Measurements from ENCODE around the gene MDM2. TPM values are rescaled to one million over a fixed set of nuclear protein-coding genes. Genes with fewer than 3 reads are reported as not detected.

The MDM2 gene
- total RNA-seq, 1 donor from 2014 or later = 36.0 TPM

DNA sequence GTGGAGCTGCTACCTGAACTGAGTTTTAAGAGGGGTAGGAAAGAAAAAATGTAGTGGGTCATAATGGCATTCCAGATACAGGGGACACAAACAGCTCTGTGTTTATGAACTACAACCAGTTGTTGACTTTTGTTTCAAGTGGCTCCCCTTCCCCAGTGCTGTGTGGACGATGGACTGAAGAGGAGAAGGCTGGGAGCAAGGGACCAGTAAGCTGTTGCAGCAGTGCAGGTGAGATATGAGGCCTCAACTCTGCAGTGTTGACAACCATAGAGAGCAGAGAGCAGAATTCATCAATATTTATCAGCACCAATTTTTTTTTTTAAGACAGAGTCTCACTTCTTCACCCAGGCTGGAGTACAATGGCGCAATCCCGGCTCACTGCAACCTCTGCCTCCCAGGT lies 46.6 kb downstream of the MDM2 start:
- Histone ChIP-seq H3K4me3 (no peak overlapping the region), H3K27me3 (ENCODE audit: low read depth) (no peaks in the 10 kb centered on the region), H3K9me3 (replicated peaks) (no peaks in the 10 kb centered on the region), H3K36me3 (no peaks in the 10 kb centered on the region), H3K27ac (replicated peaks) (no peak overlapping the region), H3K4me1 (no peaks in the 10 kb centered on the region)
- DNase-seq = no peak
- TF ChIP-seq, protein P1, sequence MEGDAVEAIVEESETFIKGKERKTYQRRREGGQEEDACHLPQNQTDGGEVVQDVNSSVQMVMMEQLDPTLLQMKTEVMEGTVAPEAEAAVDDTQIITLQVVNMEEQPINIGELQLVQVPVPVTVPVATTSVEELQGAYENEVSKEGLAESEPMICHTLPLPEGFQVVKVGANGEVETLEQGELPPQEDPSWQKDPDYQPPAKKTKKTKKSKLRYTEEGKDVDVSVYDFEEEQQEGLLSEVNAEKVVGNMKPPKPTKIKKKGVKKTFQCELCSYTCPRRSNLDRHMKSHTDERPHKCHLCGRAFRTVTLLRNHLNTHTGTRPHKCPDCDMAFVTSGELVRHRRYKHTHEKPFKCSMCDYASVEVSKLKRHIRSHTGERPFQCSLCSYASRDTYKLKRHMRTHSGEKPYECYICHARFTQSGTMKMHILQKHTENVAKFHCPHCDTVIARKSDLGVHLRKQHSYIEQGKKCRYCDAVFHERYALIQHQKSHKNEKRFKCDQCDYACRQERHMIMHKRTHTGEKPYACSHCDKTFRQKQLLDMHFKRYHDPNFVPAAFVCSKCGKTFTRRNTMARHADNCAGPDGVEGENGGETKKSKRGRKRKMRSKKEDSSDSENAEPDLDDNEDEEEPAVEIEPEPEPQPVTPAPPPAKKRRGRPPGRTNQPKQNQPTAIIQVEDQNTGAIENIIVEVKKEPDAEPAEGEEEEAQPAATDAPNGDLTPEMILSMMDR (IDR thresholded peaks at IDR 0.05; ENCODE audit: borderline replicate concordance) = no peak
- intact Hi-C loops (cut with micrococcal nuclease) = no loop called here

DNA sequence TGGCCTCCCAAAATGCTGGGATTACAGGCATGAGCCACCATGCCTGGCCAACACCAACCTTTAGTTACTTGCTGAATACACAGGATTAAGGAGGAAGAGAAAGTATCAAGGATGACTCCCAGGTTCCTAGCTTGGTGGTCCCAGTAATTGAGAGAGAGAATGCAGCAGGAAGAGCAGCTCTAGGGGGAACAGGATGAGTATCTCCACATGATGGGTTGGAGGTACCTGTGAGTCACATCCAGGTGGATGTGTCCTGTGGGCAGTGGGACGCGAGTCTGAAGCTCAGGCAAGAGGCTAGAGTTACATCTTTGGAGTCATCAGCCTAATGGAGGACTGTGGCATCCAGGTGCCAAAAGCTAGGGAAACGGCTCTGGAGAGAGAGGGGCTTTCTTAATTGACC lies 47.1 kb downstream of the MDM2 start:
- intact Hi-C loops (cut with micrococcal nuclease) = no loop called here

DNA sequence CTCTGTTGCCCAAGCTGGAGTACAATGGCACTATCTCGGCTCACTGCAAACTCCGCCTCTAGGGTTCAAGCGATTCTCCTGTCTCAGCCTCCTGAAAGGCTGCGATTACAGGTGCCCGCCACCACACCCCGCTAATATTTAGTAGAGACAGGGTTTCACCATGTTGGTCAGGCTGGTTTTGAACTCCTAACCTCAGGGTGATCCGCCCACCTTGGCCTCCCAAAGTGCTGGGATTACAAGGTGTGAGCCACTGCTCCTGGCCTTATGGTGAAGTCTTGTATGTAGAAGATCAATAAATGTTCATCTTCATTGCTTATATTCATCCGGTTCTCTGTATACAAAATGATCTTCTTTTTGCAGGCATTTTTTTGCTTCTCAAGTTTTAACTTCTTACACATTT lies 47.8 kb downstream of the MDM2 start:
- TF ChIP-seq, protein P1 (IDR thresholded peaks at IDR 0.05; ENCODE audit: borderline replicate concordance) = no peak
- no peaks in the 10 kb centered on the region for H3K4me1 ChIP-seq
- H3K9me3 ChIP-seq (replicated peaks) = no peaks in the 10 kb centered on the region
- H3K4me3 ChIP-seq = no peak overlapping the region
- H3K27me3 ChIP-seq (ENCODE audit: low read depth) = no peaks in the 10 kb centered on the region
- DNase-seq = no peak
- no peak overlapping the region for H3K27ac ChIP-seq (replicated peaks)
- no peaks in the 10 kb centered on the region for H3K36me3 ChIP-seq
- intact Hi-C loops (cut with micrococcal nuclease) = no loop called here

More for the DNA sequence above, 47.1 kb downstream of the MDM2 start:
- H3K4me3 ChIP-seq = no peak overlapping the region
- TF ChIP-seq, protein P1 (IDR thresholded peaks at IDR 0.05; ENCODE audit: borderline replicate concordance) = no peak
- H3K36me3 ChIP-seq = no peaks in the 10 kb centered on the region
- DNase-seq = no peak
- H3K9me3 ChIP-seq (replicated peaks) = no peaks in the 10 kb centered on the region
- no peaks in the 10 kb centered on the region for H3K27me3 ChIP-seq (ENCODE audit: low read depth)
- no peaks in the 10 kb centered on the region for H3K4me1 ChIP-seq
- no peak overlapping the region for H3K27ac ChIP-seq (replicated peaks)

DNA sequence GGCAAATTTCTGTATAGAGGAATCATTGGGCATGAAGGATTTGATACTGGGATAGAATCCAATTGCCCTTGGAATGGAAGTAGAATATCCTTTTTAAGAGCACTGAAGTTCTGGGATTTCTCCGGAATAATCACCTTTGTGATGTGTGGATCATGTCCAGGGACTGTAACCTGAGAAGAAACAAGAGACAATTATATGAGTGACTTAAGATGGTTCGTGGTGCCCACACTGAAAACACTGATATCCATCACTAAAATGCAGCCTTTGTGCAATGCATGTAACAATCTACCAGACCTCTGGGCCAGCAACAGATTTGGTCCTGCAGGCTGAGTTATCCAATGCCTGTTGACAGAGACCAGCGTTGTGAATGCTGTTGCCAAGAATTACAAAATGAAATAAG lies 48.5 kb downstream of the MDM2 start:
- H3K4me3 ChIP-seq = no peak overlapping the region
- H3K4me1 ChIP-seq = no peaks in the 10 kb centered on the region
- H3K27me3 ChIP-seq (ENCODE audit: low read depth) = no peaks in the 10 kb centered on the region
- no peaks in the 10 kb centered on the region for H3K36me3 ChIP-seq
- intact Hi-C loops (cut with micrococcal nuclease) = no loop called here
- H3K9me3 ChIP-seq (replicated peaks) = no peaks in the 10 kb centered on the region
- no peak overlapping the region for H3K27ac ChIP-seq (replicated peaks)
- no peak for DNase-seq
- TF ChIP-seq, protein P1 (IDR thresholded peaks at IDR 0.05; ENCODE audit: borderline replicate concordance) = no peak

DNA sequence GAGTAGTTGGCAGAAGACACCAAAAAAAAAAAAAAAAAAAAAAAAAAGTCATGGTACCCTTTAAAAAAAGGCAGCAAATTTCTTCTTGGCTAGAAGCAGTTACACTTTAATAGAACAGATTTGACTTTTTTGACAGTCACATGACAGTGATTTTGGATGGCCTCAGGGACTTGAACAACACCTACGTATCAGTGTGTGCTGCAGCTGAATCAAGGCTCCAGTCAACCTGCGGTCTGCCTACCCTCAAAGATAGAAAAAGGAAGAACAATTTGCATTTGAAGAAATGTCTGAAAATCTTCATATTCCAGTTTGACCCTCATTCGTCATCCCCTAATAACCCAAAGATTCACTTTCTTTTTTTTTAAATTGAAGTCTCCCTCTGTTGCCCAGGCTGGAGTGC lies 53.9 kb downstream of the MDM2 start:
- no peaks in the 10 kb centered on the region for H3K36me3 ChIP-seq
- no peak for DNase-seq
- no peak overlapping the region for H3K4me3 ChIP-seq
- intact Hi-C loops (cut with micrococcal nuclease) = loop anchor here (10.0 kb wide), 1 partner anchor 213 kb away; no protein-coding TSS in a partner anchor
- H3K27ac ChIP-seq (replicated peaks) = no peak overlapping the region
- no peaks in the 10 kb centered on the region for H3K27me3 ChIP-seq (ENCODE audit: low read depth)
- H3K4me1 ChIP-seq = no peaks in the 10 kb centered on the region
- no peaks in the 10 kb centered on the region for H3K9me3 ChIP-seq (replicated peaks)
- TF ChIP-seq, protein P1 (IDR thresholded peaks at IDR 0.05; ENCODE audit: borderline replicate concordance) = no peak
